PC-9 (cell line): Measurements from ENCODE around the gene LRRC32. TPM values are rescaled to one million over a fixed set of nuclear protein-coding genes. Genes with fewer than 3 reads are reported as not detected.

Experiments used
- BruUV-seq: library from RNA; stranded (reverse); fragments of 400-500 nt; replicated peaks from 2 replicates; lab custom pipeline; 2021; lab: Mats Ljungman, UMichigan
- CTCF ChIA-PET: fragments of 300-600 bp; sonication (Branson Sonifier 250); formaldehyde crosslinking; loops from one replicate; lab custom pipeline; 2022; ENCODE audit warnings: antibody characterized with exemption; lab: Charles Lee
- POLR2A ChIA-PET: fragments of 300-600 bp; sonication (Branson Sonifier 250); formaldehyde crosslinking; loops from one replicate; lab custom pipeline; 2022; ENCODE audit warnings: antibody characterized with exemption; ENCODE audit not compliant: unreplicated experiment; lab: Charles Lee
- DNase-seq, 2 experiments: peaks; one replicate each; pipeline versions ENCODE4 v3.0.0 to v3.0.0-alpha.2; 2015 to 2022; ENCODE audit warnings: mixed read lengths in 1 of 2
- H2AFZ ChIP-seq: fragments of 200-600 bp; sonication (generic); 2 replicates; pipeline ENCODE4 v1.8.1; 2017; ENCODE audit warnings: antibody characterized with exemption
- H3F3A ChIP-seq: fragments of 200-600 bp; sonication (generic); 2 replicates; pipeline ENCODE4 v1.8.1; 2017; ENCODE audit warnings: antibody characterized with exemption, mild to moderate bottlenecking, low read depth; ENCODE audit not compliant: insufficient read depth
- H3K27ac ChIP-seq: fragments of 200-600 bp; sonication (generic); 2 replicates; pipeline ENCODE4 v1.6.1; 2016; ENCODE audit warnings: mixed run types
- H3K27me3 ChIP-seq: fragments of 200-600 bp; sonication (generic); 2 replicates; pipeline ENCODE4 v1.6.1; 2016; ENCODE audit warnings: low read depth, mixed run types; ENCODE audit not compliant: insufficient read depth
- H3K36me3 ChIP-seq: fragments of 200-600 bp; sonication (generic); 2 replicates; pipeline ENCODE4 v1.6.1; 2016; ENCODE audit warnings: low read depth, mixed run types
- H3K4me1 ChIP-seq: fragments of 200-600 bp; sonication (generic); replicated peaks from 2 replicates; pipeline ENCODE4 v1.6.1; 2016; ENCODE audit warnings: mixed run types; ENCODE audit not compliant: insufficient read depth
- H3K4me2 ChIP-seq: fragments of 200-600 bp; sonication (generic); 2 replicates; pipeline ENCODE4 v1.6.1; 2017; ENCODE audit warnings: mixed run types
- H3K4me3 ChIP-seq: fragments of 200-600 bp; sonication (generic); 2 replicates; pipeline ENCODE4 v1.6.1; 2016; ENCODE audit warnings: mixed run types
- H3K79me2 ChIP-seq: fragments of 200-600 bp; sonication (generic); 2 replicates; pipeline ENCODE4 v1.6.1; 2017; ENCODE audit warnings: low read depth, mixed run types
- H3K9me2 ChIP-seq: fragments of 200-600 bp; sonication (generic); 2 replicates; pipeline ENCODE4 v1.8.1; 2017; ENCODE audit warnings: mild to moderate bottlenecking; ENCODE audit not compliant: insufficient read depth
- H3K9me3 ChIP-seq: fragments of 200-600 bp; sonication (generic); 2 replicates; pipeline ENCODE4 v1.8.1; 2016; ENCODE audit warnings: low read depth; ENCODE audit not compliant: insufficient read depth
- H4K20me1 ChIP-seq: fragments of 200-600 bp; sonication (generic); 2 replicates; pipeline ENCODE4 v1.8.1; 2017; ENCODE audit not compliant: insufficient read depth
- CTCF ChIP-seq: fragments of 200-600 bp; sonication (generic); conservative IDR thresholded peaks from 2 replicates; pipeline ENCODE4 v1.6.1; 2017; ENCODE audit warnings: mixed run types, antibody characterized with exemption, mild to moderate bottlenecking, moderate library complexity
- EZH2 ChIP-seq: fragments of 200-600 bp; sonication (generic); IDR thresholded peaks from 2 replicates; pipeline ENCODE4 v1.8.0; 2017; ENCODE audit warnings: antibody characterized with exemption, low read depth
- intact Hi-C: fragments of 100-400 bp; cut with micrococcal nuclease; formaldehyde crosslinking; loops from one replicate; pipeline ENCODE4 v1.10.0; 2022; ENCODE audit not compliant: unreplicated experiment
- total RNA-seq: library from RNA; stranded (reverse); gene quantifications from 2 replicates; pipeline ENCODE4 v1.2.3, GENCODE V29; 2021

Gene LRRC32
- total RNA-seq, 1 experiment from 2014 or later: not detected

GRCh38 chr11:76700177-76701100 lies 29.9 kb upstream of the LRRC32 start:
- Histone ChIP-seq H3K4me1 (peaks cover 37% of the 10 kb centered on the region), H3F3A (peaks cover 24% of the 10 kb centered on the region; the same call in 1 of the 2 replicates), H3K79me2 (no peaks in the 10 kb centered on the region), H3K4me2 (peak overlapping the region; percentile 62), H3K27ac (peak overlapping the region; percentile 38; the same call in 1 of the 2 replicates), H3K4me3 (no peak overlapping the region), H4K20me1 (no peaks in the 10 kb centered on the region), H2AFZ (no peak overlapping the region), H3K27me3 (no peaks in the 10 kb centered on the region), H3K9me3 (no peaks in the 10 kb centered on the region), H3K9me2 (no peaks in the 10 kb centered on the region), H3K36me3 (no peaks in the 10 kb centered on the region)
- TF ChIP-seq EZH2 (no peak), CTCF (no peak)
- CTCF ChIA-PET: interaction anchor here (0.6 kb wide), 1 partner anchor 370 kb away, joined by 3 read pairs; no protein-coding TSS in a partner anchor
- POLR2A ChIA-PET: no interaction called here
- no TSS peak for BruUV-seq
- intact Hi-C loops: no loop called here
- peak; percentile 38 to 84 for DNase-seq

GRCh38 chr11:76699451-76700091 lies 29.0 kb upstream of the LRRC32 start:
- TF ChIP-seq EZH2 (no peak), CTCF (no peak)
- Histone ChIP-seq H3K4me1 (peaks cover 37% of the 10 kb centered on the region), H3F3A (peaks cover 24% of the 10 kb centered on the region; the same call in 1 of the 2 replicates), H3K27me3 (no peaks in the 10 kb centered on the region), H3K79me2 (no peaks in the 10 kb centered on the region), H3K9me2 (no peaks in the 10 kb centered on the region), H3K4me3 (no peak overlapping the region), H3K36me3 (no peaks in the 10 kb centered on the region), H3K9me3 (no peaks in the 10 kb centered on the region), H4K20me1 (no peaks in the 10 kb centered on the region), H2AFZ (no peak overlapping the region), H3K27ac (no peak overlapping the region), H3K4me2 (no peak overlapping the region)
- POLR2A ChIA-PET: no interaction called here
- CTCF ChIA-PET: no interaction called here
- no peak for DNase-seq
- BruUV-seq: no TSS peak
- intact Hi-C loops: no loop called here

GRCh38 chr11:76698321-76699043 lies 27.9 kb upstream of the LRRC32 start:
- Histone ChIP-seq H4K20me1 (no peaks in the 10 kb centered on the region), H3K27me3 (no peaks in the 10 kb centered on the region), H3K4me2 (no peak overlapping the region), H3K4me1 (peaks cover 37% of the 10 kb centered on the region), H2AFZ (no peak overlapping the region), H3K36me3 (no peaks in the 10 kb centered on the region), H3K27ac (no peak overlapping the region), H3K79me2 (no peaks in the 10 kb centered on the region), H3K4me3 (no peak overlapping the region), H3K9me2 (no peaks in the 10 kb centered on the region), H3F3A (peaks cover 24% of the 10 kb centered on the region; the same call in 1 of the 2 replicates), H3K9me3 (no peaks in the 10 kb centered on the region)
- POLR2A ChIA-PET: no interaction called here
- intact Hi-C loops: no loop called here
- TF ChIP-seq EZH2 (no peak), CTCF (peak; percentile 59; the same call in 1 of the 2 replicates)
- BruUV-seq: no TSS peak
- DNase-seq: no peak
- CTCF ChIA-PET: no interaction called here
